Muscle of arm (tissue), 12 donors: Measurements from ENCODE around the gene PDE4D. TPM values are rescaled to one million over a fixed set of nuclear protein-coding genes. Genes with fewer than 3 reads are reported as not detected.

Source experiments
- DNase-seq: peaks from one replicate; pipeline ENCODE4 v3.0.0-alpha.2; 2013
- polyA plus RNA-seq, 12 donors: library from polyadenylated mRNA; unstranded; fragments of 120-200 nt; gene quantifications; one replicate each; pipeline ENCODE4 v1.2.1, GENCODE V29; 2013; ENCODE audit not compliant: insufficient read length in 12 of 12

PDE4D gene
- polyA plus RNA-seq, 12 donors, result 28.2 to 56.3 (median 41.5) TPM; not detected in 1

DNA sequence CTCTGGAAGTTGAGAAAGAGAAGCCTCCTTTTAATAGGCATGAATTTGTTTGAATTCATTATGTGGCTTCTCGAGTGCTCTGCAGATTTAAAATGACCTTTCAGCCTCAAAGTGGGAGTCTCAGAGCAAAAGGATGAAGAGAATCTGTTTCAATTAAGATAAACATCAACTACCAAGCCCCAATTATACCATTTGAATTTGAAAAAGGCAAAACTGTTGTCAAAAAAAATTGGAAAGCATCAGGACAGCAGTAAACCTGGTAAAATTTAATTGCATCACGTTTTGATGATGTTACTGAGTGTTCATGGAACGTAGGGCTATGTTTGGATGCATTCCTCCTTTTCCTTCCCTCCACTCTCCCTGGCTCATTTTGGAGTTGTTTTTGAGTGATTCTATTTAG, 637.2 kb downstream of the PDE4D start:
- DNase-seq, result no peak

DNA sequence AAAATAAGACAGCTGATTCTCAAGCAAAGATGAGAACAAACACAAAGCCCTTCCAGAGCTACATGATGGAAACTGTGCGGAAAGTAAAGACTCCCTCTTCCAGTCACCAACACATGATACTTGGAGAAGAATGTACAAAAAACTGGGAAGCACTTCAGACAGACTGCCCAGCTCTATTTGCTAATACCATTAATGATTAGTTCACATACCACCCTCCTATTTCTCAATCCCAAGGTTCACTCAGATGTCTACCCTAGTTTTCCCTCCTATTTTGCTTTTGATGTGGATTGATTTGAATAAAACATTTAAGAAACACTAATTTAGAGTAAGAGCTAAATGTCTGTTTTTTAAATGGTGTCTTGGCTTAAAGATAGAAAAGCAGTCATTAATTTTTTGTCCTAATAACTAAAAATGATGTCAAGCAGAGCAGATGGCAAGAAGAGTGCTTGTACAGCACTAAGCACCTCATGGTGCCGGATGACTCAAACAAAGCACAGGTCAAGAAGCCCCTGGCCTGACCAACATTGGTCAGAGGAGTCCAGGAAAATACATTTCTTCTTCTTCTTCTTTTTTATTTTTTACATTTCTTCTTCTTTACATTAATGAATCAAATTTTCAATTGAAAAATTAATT, 639.4 kb downstream of the PDE4D start:
- no peak for DNase-seq

- DNase-seq, result no peak
Observed at GRCh38 chr5:59253625-59254024, 639.9 kb downstream of the PDE4D start.

GRCh38 chr5:59251627-59252026, 641.9 kb downstream of the PDE4D start:
- DNase-seq, result no peak

DNA sequence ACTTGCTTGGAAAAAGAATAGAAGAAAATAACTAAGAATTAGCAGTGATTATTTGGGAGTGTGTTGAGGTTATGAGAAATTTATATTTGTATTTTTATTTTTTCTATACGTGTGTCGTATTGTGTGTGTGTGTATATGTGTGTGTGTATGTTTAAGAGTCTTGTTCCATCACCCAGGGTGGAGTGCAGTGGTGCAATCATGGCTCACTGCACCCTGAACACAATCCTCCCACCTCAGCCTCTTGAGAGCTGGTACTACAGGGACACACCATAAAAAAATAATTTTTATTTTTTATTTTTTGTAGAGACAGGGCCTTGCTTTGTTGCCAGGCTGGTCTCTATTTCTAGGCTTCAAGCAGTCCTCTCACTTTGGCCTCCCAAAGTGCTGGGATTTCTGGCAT, 643.8 kb downstream of the PDE4D start:
- no peak for DNase-seq

GRCh38 chr5:59249160-59249559, 644.4 kb downstream of the PDE4D start:
- no peak for DNase-seq

DNA sequence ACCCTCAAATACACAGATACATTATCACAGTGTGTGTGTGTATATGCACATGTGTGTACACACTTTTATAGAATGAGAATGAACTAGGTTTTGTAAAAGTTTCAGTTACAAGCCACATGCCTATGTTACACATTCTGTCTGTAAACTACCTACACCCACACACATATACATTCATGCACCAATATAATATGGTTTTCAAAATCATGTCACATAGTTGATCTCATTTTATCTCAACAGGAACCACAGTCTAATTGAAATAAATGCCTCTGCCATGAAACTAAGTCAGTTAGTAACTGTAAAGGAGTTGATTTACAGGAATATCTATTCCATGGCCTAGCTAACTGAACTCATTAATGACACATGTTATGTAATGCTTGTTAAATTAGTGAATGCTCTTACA, 646.6 kb downstream of the PDE4D start:
- no peak for DNase-seq

DNA sequence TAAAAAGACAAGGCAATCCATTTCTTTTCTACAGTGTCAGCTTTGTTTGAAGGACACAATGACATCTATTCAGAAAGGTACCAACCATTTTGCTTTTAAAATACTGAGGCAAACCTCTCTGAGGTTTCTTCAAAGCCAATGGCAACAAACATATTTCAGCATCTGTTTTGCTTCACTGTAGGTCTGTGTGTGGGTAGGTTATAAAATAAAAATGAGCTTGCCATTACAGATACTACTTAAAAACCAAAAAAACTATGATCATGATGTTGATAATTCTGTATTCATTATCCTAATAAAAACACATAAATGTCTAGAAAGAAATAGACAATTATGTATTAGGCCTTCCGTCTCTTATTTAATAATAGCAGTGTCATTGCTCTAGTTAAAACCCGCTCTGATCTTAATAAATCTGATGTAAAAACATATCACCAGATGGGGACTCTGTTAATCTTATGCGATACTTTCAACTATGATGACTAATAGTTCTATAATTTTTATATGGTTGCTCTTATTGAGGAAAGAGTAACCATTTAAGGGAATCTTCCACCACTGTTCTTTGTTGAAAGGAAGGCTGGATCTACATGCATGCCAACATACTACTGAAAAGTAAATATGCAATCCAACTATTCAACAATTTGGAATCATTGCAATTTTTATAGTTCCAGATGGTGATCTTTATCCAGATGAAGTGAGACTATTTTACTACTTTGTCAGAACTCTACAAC, 647.2 kb downstream of the PDE4D start:
- DNase-seq, result no peak

GRCh38 chr5:59245198-59245597, 648.3 kb downstream of the PDE4D start:
- no peak for DNase-seq

DNA sequence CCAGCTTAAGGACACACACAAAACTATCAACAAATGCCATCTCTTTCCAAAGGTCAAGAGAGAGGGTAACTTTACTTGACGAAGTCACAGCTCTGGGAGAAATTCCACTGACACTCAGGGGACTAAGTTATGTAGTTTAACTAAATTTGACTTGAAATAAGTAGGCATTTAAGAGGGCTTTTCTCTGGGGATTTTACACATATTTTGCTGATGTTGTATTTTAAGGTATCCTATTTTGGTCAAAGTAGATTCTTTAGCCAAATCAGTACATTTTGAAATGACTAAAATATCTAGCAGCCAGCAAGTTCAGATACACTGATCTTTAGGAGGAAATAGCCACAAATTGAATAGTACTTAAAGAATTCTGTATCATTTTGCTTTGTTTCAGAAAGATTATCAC, 652.0 kb downstream of the PDE4D start:
- DNase-seq, result no peak

DNA sequence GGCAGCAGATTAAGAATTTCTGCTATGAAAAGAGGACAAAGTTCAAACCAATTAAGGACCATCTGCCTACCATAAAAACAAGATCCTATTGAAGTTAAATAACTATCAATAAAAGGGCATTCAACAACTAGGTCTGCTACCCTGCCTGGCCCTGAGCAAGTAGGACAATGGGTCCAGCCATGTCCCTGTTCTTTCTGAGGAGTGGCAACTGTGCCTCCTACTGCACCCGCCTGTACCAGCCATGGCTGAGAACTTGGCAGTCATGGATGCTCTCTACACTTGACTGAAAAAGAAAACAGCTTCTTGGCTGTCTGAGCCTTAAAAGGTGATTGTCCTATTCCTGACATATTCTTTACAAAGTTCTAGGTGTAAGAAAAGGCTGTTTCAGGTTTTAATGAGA, 652.4 kb downstream of the PDE4D start:
- no peak for DNase-seq

- DNase-seq, result no peak
Observed at GRCh38 chr5:59238126-59238902, 655.2 kb downstream of the PDE4D start.

DNA sequence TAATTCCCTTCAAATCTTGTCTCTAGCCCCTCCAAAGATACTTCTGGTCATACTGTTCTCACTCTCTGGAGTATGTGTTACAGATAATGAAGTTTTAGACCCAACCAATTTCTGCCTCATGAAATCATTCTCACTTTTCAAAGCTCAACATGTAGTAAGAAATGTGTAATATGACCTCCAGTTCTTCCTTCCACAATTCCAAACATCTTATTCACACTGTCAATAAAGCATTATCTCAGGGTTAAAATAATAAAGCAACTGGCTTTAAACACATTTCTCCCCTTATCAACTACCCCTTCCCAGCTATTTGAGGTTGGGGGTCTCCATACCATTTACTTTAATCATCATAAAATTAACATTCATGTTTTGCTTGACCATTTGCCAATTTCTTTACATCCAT, 656.5 kb downstream of the PDE4D start:
- DNase-seq, result no peak

DNA sequence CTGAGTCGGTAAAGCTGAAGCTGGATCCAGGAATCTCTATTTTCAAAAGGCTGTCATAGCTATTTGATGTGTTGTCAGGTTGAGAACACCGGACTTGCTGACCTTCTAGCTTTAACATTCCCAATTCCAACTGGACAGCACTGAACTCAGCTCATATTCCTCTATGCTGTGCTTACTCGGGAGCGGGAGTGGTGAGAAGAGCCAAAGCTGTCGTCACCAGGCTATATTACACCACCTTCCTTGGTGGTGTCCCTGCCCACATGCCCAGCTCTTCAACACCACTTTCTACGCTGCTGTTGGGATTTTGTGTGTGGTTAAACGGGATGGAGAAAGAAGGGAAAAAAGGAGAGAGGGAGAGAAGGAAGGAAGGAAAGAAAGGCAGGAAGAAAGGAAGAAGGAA, 657.1 kb downstream of the PDE4D start:
- no peak for DNase-seq

DNA sequence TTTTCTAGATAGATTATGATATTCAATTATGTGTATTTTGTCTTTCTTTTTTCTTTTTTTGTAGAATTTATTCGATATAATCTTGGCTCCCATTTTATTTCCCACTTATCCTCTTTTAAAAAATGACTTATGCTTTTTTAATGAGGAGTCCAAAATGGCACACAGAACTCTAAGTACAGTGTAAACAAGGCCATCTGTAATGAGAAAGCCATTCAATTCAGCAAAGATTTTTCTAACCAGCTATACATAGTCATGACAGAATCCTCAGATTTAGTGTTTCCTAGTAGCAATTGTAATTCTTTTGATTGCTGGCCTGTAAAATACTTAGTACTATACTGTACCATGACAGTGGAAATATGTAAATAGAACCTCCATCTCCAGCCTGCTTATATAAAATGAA, 659.3 kb downstream of the PDE4D start:
- DNase-seq, result no peak

DNA sequence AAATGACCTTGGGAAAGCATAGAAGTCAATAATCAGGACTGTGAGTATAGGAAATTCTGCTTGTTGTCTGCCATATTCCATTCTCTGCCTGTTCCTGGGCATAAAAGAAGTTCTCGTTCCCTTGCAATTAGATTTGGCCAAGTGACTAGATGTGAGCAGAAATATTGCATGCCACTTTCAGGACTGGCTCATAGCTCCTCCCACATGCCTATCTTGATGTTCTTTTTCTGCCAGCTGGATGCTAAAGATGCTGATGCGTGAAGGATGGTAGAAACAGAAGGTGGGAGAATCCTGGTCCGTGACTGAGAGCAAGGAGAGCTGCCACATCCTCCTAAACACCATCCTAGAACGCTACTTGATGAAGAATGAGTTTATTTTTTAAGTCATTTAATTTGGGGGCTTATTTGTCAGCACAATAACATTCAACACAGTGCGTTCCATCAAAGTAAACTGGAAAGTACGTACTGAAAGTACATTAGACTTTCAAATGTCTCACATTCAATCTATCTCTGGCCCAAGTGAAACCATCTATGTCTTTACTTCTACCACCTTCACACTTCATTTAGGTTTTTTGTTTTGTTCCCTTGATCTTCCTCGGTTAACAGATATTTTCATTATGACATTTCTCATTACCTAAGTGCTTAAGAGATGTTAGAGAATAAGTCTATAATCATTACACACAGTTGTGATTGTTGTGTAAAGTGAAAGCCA, 662.1 kb downstream of the PDE4D start:
- DNase-seq, result no peak

DNA sequence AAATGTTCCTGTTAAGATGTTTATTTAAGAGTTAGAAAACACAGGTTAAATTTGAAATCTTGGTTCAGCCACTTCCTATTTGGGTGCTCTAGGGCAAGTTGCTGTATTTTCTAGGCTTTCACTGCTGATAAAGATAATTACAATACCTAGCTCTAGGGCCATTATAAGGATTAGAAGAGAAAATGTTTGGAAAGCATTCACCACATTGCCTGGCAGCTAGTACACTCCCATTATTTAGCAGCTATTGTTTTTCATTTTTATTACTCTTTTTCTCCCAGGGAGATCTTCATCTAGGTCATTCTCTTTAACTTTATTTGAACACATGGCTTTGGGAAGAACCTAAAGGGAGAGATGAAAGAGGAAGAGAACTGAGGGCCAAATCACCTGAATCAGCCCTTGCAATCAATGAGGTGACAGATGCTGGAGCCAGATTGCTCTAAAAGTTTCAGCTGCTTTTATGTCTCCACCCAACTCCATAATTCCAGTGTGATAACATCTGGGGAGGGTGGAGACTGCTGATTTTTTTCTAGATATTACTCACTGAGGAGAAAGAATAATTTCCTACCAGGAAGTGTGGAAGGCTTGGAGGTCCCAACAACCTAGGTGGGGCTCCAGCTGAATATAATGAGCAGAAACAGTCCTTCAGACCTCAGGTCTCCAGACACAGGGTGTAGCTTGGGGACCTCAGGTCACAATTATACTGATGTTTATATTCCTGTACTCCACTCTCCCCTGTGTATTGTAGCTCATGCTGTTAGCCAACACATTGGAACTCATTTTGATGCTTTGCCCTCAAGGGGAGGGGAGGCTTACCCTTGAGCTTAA, 670.6 kb downstream of the PDE4D start:
- DNase-seq, result no peak

GRCh38 chr5:59221769-59222168, 671.8 kb downstream of the PDE4D start:
- no peak for DNase-seq

DNA sequence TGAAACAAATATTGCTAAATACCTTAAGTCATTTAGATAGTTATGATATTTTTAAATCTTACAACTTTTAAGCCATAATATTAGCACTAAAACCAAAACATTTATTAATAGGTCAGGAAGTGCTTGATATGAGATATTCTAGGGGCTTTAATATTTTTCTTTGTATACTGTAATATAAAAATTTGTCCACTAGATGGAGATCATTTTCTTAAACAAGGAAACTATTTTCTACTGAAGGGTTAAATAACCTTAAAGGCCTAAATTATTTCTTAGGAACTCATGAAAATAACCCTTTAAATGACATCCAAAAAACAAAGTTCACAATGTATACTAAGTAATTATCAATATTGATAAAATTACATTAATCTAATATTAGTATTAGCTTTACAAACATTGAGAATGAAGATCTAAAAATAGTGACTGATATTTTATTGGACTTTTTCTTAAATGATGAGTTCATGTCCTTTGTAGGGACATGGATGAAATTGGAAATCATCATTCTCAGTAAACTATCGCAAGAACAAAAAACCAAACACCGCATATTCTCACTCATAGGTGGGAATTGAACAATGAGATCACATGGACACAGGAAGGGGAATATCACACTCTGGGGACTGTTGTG, 675.0 kb downstream of the PDE4D start:
- DNase-seq, result no peak

GRCh38 chr5:59216841-59217240, 676.7 kb downstream of the PDE4D start:
- no peak for DNase-seq

- no peak for DNase-seq
Observed at GRCh38 chr5:59212596-59212995, 680.9 kb downstream of the PDE4D start.
